Measurements from ENCODE around the gene DDIAS. TPM values are rescaled to one million over a fixed set of nuclear protein-coding genes. Genes with fewer than 3 reads are reported as not detected.

Gene DDIAS
- total RNA-seq, 1 donor, result 5.6 TPM

DNA sequence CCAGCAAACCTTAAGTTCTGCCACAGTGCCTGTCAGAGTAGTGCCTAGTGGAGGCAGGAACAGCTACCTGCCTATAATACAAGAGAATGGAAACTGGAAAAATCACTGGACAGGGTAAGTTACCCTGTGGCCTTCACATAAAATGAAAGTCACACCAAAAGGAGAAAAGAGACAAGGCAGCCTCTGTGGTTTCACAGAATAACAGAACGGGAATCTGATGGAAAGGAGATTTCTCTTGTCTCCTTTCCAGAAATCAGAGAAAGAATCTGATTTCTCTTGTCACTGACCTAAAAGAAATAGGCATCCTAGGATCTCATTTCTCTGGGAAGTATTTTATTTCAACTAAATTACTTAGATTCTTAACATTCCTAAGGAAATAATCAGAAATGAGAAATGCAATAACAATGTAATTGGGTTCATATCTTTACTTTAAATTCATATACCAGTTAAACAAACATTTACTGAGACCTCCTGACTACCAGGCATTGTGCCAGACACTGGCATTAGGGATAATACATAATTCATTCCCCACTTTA lies 42.9 kb upstream of the DDIAS start:
- DNase-seq (ENCODE audit: low read depth), result peak; percentile 34
- no peak overlapping the region for H3K4me3 ChIP-seq (ENCODE audit: low read depth, low read length)
- TF ChIP-seq, protein P1, sequence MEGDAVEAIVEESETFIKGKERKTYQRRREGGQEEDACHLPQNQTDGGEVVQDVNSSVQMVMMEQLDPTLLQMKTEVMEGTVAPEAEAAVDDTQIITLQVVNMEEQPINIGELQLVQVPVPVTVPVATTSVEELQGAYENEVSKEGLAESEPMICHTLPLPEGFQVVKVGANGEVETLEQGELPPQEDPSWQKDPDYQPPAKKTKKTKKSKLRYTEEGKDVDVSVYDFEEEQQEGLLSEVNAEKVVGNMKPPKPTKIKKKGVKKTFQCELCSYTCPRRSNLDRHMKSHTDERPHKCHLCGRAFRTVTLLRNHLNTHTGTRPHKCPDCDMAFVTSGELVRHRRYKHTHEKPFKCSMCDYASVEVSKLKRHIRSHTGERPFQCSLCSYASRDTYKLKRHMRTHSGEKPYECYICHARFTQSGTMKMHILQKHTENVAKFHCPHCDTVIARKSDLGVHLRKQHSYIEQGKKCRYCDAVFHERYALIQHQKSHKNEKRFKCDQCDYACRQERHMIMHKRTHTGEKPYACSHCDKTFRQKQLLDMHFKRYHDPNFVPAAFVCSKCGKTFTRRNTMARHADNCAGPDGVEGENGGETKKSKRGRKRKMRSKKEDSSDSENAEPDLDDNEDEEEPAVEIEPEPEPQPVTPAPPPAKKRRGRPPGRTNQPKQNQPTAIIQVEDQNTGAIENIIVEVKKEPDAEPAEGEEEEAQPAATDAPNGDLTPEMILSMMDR (IDR thresholded peaks at IDR 0.05; ENCODE audit: insufficient read depth, low read depth, low read length), result no peak

DNA sequence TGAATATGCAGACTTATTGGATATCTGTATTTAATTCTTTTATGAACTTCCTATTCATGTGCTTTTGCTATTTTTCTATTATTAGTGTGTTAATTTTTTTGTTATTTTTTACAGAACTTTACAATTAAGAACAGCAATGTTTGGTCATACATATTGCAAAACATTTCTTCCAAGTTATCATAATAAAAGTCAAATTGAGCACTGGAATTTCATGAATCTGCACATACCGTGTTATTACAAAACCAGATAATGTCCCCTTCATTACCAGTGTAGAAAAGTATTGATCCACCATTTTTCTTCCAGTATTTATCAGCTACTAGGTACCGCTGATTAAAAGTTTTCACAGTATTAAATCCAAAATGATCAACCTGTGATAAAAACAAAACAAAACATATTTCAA lies 41.8 kb upstream of the DDIAS start:
- TF ChIP-seq, protein P1 (IDR thresholded peaks at IDR 0.05; ENCODE audit: insufficient read depth, low read depth, low read length), result no peak
- peak; percentile 16 for DNase-seq (ENCODE audit: low read depth)

DNA sequence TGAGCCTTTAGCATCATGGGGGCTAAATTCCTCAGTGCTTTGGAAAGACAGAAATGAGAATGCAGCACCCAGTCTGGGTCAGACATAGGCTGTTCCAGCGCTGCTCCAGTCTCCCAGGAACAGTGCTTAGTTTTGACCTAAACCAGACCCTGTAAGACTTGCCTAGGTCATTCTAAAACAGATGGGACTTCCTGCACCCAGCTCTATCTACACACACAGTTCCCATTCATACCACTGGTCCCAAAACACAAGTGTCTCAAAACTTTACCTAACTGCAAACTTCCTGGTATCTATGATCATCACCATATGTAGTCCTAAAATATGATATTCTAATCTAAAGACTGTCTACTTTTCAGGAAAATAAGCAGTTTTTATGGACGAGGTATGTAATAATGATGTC lies 39.2 kb upstream of the DDIAS start:
- H3K4me3 ChIP-seq (ENCODE audit: low read depth, low read length), result no peak overlapping the region
- TF ChIP-seq, protein P1 (IDR thresholded peaks at IDR 0.05; ENCODE audit: insufficient read depth, low read depth, low read length), result no peak
- no peak for DNase-seq (ENCODE audit: low read depth)

More for the DNA sequence above, 41.8 kb upstream of the DDIAS start:
- no peak overlapping the region for H3K4me3 ChIP-seq (ENCODE audit: low read depth, low read length)

DNA sequence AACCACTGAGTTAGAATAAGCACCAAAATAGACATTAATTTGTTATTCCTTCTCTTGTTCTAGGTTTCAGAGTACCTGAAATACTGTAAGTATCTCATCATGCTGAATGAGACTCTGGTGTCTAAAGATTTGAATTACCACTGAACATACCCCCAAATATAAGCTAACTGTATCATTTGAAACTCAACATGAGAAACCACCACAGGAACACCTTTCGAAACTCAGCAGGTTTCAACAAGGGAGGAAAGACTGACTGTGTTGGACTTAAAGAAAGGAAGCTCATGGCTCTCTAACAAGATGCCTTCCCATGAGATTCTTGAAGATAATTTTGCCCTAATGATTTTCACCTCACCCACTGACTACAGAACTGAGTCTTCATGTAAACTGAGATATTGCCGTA lies 38.3 kb upstream of the DDIAS start:
- TF ChIP-seq, protein P1 (IDR thresholded peaks at IDR 0.05; ENCODE audit: insufficient read depth, low read depth, low read length), result no peak
- DNase-seq (ENCODE audit: low read depth), result no peak

DNA sequence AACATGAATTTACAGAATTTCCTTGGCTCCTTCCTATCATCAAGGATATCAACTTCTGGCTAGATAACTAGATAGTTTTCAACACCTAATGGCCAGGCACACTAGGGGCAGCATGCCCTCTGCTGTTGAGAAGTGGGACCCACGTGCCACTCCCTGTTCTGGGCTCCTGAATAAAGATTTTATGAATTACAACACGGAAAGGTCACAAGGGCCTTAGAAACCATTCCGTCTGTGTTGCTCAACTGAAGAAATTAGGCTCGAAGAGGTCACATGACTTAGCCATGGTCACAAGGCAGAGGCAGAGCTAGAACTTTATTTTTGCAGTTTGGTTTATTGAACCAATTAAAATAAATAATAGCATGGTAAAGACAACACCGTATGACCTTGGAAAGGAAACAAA lies 37.3 kb upstream of the DDIAS start:
- TF ChIP-seq, protein P1 (IDR thresholded peaks at IDR 0.05; ENCODE audit: insufficient read depth, low read depth, low read length), result peak; percentile 69
- no peak overlapping the region for H3K4me3 ChIP-seq (ENCODE audit: low read depth, low read length)
- peak; percentile 87 for DNase-seq (ENCODE audit: low read depth)

More for the DNA sequence above, 38.3 kb upstream of the DDIAS start:
- H3K4me3 ChIP-seq (ENCODE audit: low read depth, low read length), result no peak overlapping the region

DNA sequence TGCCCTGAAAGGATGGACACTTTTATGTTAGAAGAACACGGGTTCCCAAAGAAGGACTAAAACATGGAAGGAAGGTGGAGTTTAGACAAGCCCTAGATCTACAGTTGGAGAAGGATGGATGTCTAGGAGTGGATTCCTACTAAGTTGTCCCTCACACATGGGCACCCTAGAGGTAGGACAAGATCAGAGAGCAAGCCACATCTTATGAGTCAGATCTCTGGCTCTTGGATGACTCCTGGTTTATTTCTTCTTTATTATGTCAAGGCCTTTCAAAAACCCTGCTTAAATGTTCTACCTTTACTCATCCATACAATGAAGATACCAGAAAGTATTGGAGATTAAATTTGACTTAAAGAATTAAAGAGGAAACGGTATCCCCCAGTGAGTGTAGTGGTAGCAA lies 35.7 kb upstream of the DDIAS start:
- H3K4me3 ChIP-seq (ENCODE audit: low read depth, low read length), result no peak overlapping the region
- TF ChIP-seq, protein P1 (IDR thresholded peaks at IDR 0.05; ENCODE audit: insufficient read depth, low read depth, low read length), result no peak
- DNase-seq (ENCODE audit: low read depth), result no peak

DNA sequence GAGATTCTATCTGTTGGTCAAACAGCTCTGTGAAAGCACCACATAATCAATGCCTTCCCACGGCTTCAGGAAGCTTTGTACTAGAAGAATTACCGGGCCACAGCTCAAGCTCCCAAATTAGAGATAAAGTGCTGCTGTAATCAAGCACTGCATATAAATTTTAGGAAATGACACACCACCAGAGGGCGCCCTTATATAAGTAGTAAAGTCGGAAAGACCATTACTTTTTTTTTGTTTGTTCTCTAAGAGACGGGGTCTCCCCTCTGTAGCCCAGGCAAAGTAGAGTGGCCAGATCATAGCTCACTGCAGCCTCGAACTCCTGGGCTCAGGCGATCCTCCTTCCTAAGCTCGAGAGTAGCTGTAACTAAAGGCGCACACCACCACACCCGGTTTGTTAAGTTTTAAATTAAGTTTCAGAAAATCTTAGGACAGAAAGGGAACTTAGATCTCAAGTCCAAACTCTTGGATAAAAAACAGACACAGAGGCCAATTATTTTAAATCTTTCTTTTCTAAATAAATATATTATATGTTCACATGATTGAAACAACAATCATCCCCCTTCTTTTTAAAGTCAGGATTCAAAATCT lies 33.9 kb upstream of the DDIAS start:
- peak; percentile 89 for DNase-seq (ENCODE audit: low read depth)
- peak overlapping the region; percentile 46 for H3K4me3 ChIP-seq (ENCODE audit: low read depth, low read length)
- TF ChIP-seq, protein P1 (IDR thresholded peaks at IDR 0.05; ENCODE audit: insufficient read depth, low read depth, low read length), result peak; percentile 64

All from fibroblast of villous mesenchyme (primary cell).